ENCODE results near the gene FUCA2.

GRCh38 chr6:143505111-143505510 lies 6.4 kb downstream of the FUCA2 start:
- no peak for TF ChIP-seq PATZ1 (CRISPR knock-in tag; IDR thresholded peaks at IDR 0.05; ENCODE audit: borderline replicate concordance)
- TF ChIP-seq ZNF8 (CRISPR knock-in tag; IDR thresholded peaks at IDR 0.05): no peak
- no peak for TF ChIP-seq ZFP3 (CRISPR knock-in tag; IDR thresholded peaks at IDR 0.05)
- no peak for TF ChIP-seq CSDC2 (CRISPR knock-in tag; IDR thresholded peaks at IDR 0.05)
- no peak for TF ChIP-seq BACH2 (CRISPR knock-in tag; IDR thresholded peaks at IDR 0.05; ENCODE audit: borderline replicate concordance)
- TF ChIP-seq TSHZ2 (CRISPR knock-in tag; IDR thresholded peaks at IDR 0.05): no peak
- no peak for TF ChIP-seq CSRNP3 (CRISPR knock-in tag; IDR thresholded peaks at IDR 0.05)
- no peak for TF ChIP-seq OSR1 (CRISPR knock-in tag; IDR thresholded peaks at IDR 0.05)
- TF ChIP-seq PPARA (CRISPR knock-in tag; IDR thresholded peaks at IDR 0.05; ENCODE audit: borderline replicate concordance): no peak
- no peak for TF ChIP-seq TCF4 (CRISPR knock-in tag; IDR thresholded peaks at IDR 0.05; ENCODE audit: borderline replicate concordance)
- TF ChIP-seq SNAI2 (CRISPR knock-in tag; IDR thresholded peaks at IDR 0.05): no peak
- TF ChIP-seq ISL1 (CRISPR knock-in tag; IDR thresholded peaks at IDR 0.05): no peak
- TF ChIP-seq ZFP30 (CRISPR knock-in tag; IDR thresholded peaks at IDR 0.05): no peak

Data from SK-N-SH treated with all-trans-retinoic acid at 6 μM for 48 hours (cell line).